Neural progenitor cell (in vitro differentiated cells): ENCODE measurements around the gene ATF6B. TPM values are rescaled to one million over a fixed set of nuclear protein-coding genes. Genes with fewer than 3 reads are reported as not detected.
A peak's percentile ranks its signal among the peaks of the same experiment; 100 is the strongest.

Experiments used
- DNase-seq: peaks from one replicate; pipeline ENCODE4 v3.0.0-alpha.2; 2016; ENCODE audit warnings: low spot score
- H2AFZ ChIP-seq: fragments of 200-600 bp; sonication (generic); replicated peaks from 2 replicates; pipeline ENCODE4 v1.6.1; 2016; ENCODE audit warnings: antibody characterized with exemption
- H3F3A ChIP-seq: fragments of 200-600 bp; sonication (generic); 2 replicates; pipeline ENCODE4 v1.6.1; 2016; ENCODE audit warnings: antibody characterized with exemption, low read depth
- H3K27ac ChIP-seq: fragments of 200-600 bp; sonication (generic); 2 replicates; pipeline ENCODE4 v1.5.1; 2016; ENCODE audit warnings: mild to moderate bottlenecking
- H3K27me3 ChIP-seq: fragments of 200-600 bp; sonication (generic); 2 replicates; pipeline ENCODE4 v1.6.1; 2016; ENCODE audit warnings: mild to moderate bottlenecking, moderate library complexity
- H3K36me3 ChIP-seq: fragments of 200-600 bp; sonication (generic); 2 replicates; pipeline ENCODE4 v1.5.1; 2016
- H3K4me1 ChIP-seq: fragments of 200-600 bp; sonication (generic); 2 replicates; pipeline ENCODE4 v1.6.1; 2016; ENCODE audit warnings: mixed run types
- H3K4me2 ChIP-seq: fragments of 200-600 bp; sonication (generic); 2 replicates; pipeline ENCODE4 v1.6.1; 2016
- H3K4me3 ChIP-seq: fragments of 200-600 bp; sonication (generic); 2 replicates; pipeline ENCODE4 v1.5.1; 2016
- H3K79me2 ChIP-seq: fragments of 200-600 bp; sonication (generic); 2 replicates; pipeline ENCODE4 v1.6.1; 2016; ENCODE audit warnings: low read depth
- H3K9ac ChIP-seq: fragments of 200-600 bp; sonication (generic); 2 replicates; pipeline ENCODE4 v1.6.1; 2016
- H3K9me3 ChIP-seq: fragments of 200-600 bp; sonication (generic); 2 replicates; pipeline ENCODE4 v1.5.1; 2016; ENCODE audit warnings: low read depth
- H4K20me1 ChIP-seq: fragments of 200-600 bp; sonication (generic); 2 replicates; pipeline ENCODE4 v1.6.1; 2016; ENCODE audit warnings: low read depth
- H3K27ac Mint-ChIP-seq: 3 replicates; pipeline ENCODE4 v1.8.0; 2021; ENCODE audit warnings: mixed read lengths
- H3K27me3 Mint-ChIP-seq: 2 replicates; pipeline ENCODE4 v1.8.0; 2022; ENCODE audit warnings: low read depth, mild to moderate bottlenecking, inconsistent platforms, moderate library complexity, mixed read lengths; ENCODE audit not compliant: insufficient read depth
- H3K36me3 Mint-ChIP-seq: 3 replicates; pipeline ENCODE4 v1.8.0; 2021; ENCODE audit warnings: mixed read lengths
- H3K4me1 Mint-ChIP-seq: 3 replicates; pipeline ENCODE4 v1.8.0; 2021; ENCODE audit warnings: mixed read lengths
- H3K4me3 Mint-ChIP-seq: 3 replicates; pipeline ENCODE4 v1.8.0; 2021; ENCODE audit warnings: mild to moderate bottlenecking, moderate library complexity, mixed read lengths
- H3K9me3 Mint-ChIP-seq: 3 replicates; pipeline ENCODE4 v1.8.0; 2020; ENCODE audit warnings: mixed read lengths
- EZH2 ChIP-seq: fragments of 200-600 bp; sonication (generic); IDR thresholded peaks from 2 replicates; pipeline ENCODE4 v1.6.1; 2017; ENCODE audit warnings: antibody characterized with exemption, mild to moderate bottlenecking, moderate library complexity
- EZH2phosphoT487 ChIP-seq: fragments of 200-600 bp; sonication (generic); IDR thresholded peaks from 2 replicates; pipeline ENCODE4 v1.6.1; 2017; ENCODE audit warnings: antibody characterized with exemption
- total RNA-seq: library from RNA; depleted of rRNA; stranded (reverse); fragments of >200 nt; gene quantifications from 2 replicates; pipeline ENCODE4 v1.2.3, GENCODE V29; 2015; ENCODE audit warnings: low replicate concordance
- TF ChIP-seq, protein P1 (sequence below): fragments of 200-600 bp; sonication (generic); IDR thresholded peaks from 2 replicates; pipeline ENCODE4 v1.5.1; 2017; ENCODE audit warnings: antibody characterized with exemption, mild to moderate bottlenecking

ATF6B gene
- total RNA-seq, 1 donor from 2014 or later = 19.4 TPM

GRCh38 chr6:32084780-32085179, 43.3 kb downstream of the ATF6B start:
- H3K4me1 ChIP-seq = peaks cover 5% of the 10 kb centered on the region
- H3K4me1 Mint-ChIP-seq = peaks cover 8% of the 10 kb centered on the region
- no peaks in the 10 kb centered on the region for H3K79me2 ChIP-seq
- no peak overlapping the region for H3K4me3 ChIP-seq
- no peak for DNase-seq
- TF ChIP-seq EZH2 = no peak
- TF ChIP-seq EZH2phosphoT487 = no peak
- TF ChIP-seq, protein P1, sequence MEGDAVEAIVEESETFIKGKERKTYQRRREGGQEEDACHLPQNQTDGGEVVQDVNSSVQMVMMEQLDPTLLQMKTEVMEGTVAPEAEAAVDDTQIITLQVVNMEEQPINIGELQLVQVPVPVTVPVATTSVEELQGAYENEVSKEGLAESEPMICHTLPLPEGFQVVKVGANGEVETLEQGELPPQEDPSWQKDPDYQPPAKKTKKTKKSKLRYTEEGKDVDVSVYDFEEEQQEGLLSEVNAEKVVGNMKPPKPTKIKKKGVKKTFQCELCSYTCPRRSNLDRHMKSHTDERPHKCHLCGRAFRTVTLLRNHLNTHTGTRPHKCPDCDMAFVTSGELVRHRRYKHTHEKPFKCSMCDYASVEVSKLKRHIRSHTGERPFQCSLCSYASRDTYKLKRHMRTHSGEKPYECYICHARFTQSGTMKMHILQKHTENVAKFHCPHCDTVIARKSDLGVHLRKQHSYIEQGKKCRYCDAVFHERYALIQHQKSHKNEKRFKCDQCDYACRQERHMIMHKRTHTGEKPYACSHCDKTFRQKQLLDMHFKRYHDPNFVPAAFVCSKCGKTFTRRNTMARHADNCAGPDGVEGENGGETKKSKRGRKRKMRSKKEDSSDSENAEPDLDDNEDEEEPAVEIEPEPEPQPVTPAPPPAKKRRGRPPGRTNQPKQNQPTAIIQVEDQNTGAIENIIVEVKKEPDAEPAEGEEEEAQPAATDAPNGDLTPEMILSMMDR = no peak
- no peaks in the 10 kb centered on the region for H3K36me3 ChIP-seq
- H3K9me3 ChIP-seq = no peaks in the 10 kb centered on the region
- no peak overlapping the region for H3K9ac ChIP-seq
- H2AFZ ChIP-seq = no peak overlapping the region
- H3K27me3 Mint-ChIP-seq = peaks cover 11% of the 10 kb centered on the region
- H3K9me3 Mint-ChIP-seq = no peaks in the 10 kb centered on the region
- no peak overlapping the region for H3K27ac Mint-ChIP-seq
- peaks cover 14% of the 10 kb centered on the region for H3K27me3 ChIP-seq
- H3K27ac ChIP-seq = no peak overlapping the region
- no peak overlapping the region for H3K4me2 ChIP-seq
- H3F3A ChIP-seq = peaks cover 7% of the 10 kb centered on the region
- H4K20me1 ChIP-seq = no peaks in the 10 kb centered on the region
- H3K36me3 Mint-ChIP-seq = no peaks in the 10 kb centered on the region
- H3K4me3 Mint-ChIP-seq = no peak overlapping the region

DNA sequence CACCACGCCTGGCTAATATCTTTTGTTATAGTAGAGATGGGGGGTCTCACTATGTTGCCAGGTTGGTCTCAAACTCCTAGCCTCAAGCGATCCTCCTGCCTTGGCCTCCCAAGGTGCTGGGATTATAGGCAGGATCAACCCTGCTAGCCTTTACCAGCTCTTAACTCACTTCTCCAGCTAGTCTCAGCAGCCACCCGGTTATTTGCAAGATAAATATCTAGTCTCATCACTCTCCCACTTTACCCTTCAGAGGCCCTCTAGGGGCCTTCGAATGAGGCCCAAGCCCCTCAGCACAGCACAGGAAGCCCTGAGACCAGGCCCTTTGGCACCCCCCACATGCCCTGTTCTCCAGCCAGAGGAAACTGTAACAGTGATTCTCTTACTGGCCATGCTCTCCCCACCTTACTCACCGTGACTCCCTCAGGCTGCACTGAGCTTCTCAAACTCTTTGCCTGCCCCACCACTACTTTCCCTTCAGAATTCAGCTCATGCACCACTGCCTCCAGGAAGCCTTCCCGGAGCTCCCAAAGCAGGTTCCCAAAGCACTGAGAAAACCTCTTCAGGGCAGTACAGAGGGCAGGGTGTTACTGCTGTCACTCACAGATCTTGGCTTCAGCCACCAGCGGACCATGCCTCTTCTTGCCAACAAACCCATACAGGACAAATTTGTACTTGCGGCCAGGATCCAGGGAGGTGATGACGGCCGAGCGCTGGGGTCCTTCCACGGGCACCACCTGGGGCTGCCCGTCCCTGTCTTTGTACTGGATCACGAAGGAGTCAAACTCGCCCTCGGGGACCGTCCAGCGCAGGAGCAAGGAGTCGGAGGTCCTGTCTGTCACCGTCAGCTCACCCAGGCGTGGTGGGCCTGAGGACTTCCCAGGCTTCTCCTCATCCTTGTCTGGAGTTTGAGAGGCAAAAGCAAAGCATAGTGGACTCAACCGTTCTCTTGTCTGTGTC, 44.0 kb downstream of the ATF6B start:
- H3K27ac ChIP-seq = no peak overlapping the region
- H3K4me2 ChIP-seq = no peak overlapping the region
- no peaks in the 10 kb centered on the region for H4K20me1 ChIP-seq
- peaks cover 8% of the 10 kb centered on the region for H3K4me1 Mint-ChIP-seq
- no peaks in the 10 kb centered on the region for H3K9me3 ChIP-seq
- H3K36me3 ChIP-seq = no peaks in the 10 kb centered on the region
- H3K9ac ChIP-seq = no peak overlapping the region
- H3K9me3 Mint-ChIP-seq = no peaks in the 10 kb centered on the region
- no peak overlapping the region for H3K4me3 ChIP-seq
- no peaks in the 10 kb centered on the region for H3K79me2 ChIP-seq
- no peak for TF ChIP-seq EZH2phosphoT487
- H3K4me3 Mint-ChIP-seq = peak overlapping the region; percentile 47
- peaks cover 14% of the 10 kb centered on the region for H3K27me3 ChIP-seq
- H3K4me1 ChIP-seq = peaks cover 5% of the 10 kb centered on the region
- peaks cover 11% of the 10 kb centered on the region for H3K27me3 Mint-ChIP-seq
- H3K36me3 Mint-ChIP-seq = no peaks in the 10 kb centered on the region
- DNase-seq = no peak
- H2AFZ ChIP-seq = no peak overlapping the region
- peak overlapping the region; percentile 19 for H3K27ac Mint-ChIP-seq
- peaks cover 7% of the 10 kb centered on the region for H3F3A ChIP-seq

GRCh38 chr6:32082935-32083334, 45.1 kb downstream of the ATF6B start:
- no peak for DNase-seq
- H3K79me2 ChIP-seq = no peaks in the 10 kb centered on the region
- Mint-ChIP-seq H3K27ac (peak overlapping the region; percentile 80), H3K9me3 (no peaks in the 10 kb centered on the region), H3K36me3 (no peaks in the 10 kb centered on the region), H3K27me3 (peaks cover 9% of the 10 kb centered on the region), H3K4me3 (no peak overlapping the region), H3K4me1 (peaks cover 5% of the 10 kb centered on the region)
- TF ChIP-seq EZH2phosphoT487 (no peak), EZH2 (no peak)
- TF ChIP-seq, protein P1 = no peak
- H4K20me1 ChIP-seq = no peaks in the 10 kb centered on the region
- no peak overlapping the region for H3K4me2 ChIP-seq
- H3K27ac ChIP-seq = no peak overlapping the region
- H3K4me3 ChIP-seq = no peak overlapping the region
- peaks cover 2% of the 10 kb centered on the region for H3K4me1 ChIP-seq
- peaks cover under 1% of the 10 kb centered on the region for H3F3A ChIP-seq
- no peak overlapping the region for H2AFZ ChIP-seq
- H3K9ac ChIP-seq = no peak overlapping the region
- peaks cover 14% of the 10 kb centered on the region for H3K27me3 ChIP-seq
- no peaks in the 10 kb centered on the region for H3K36me3 ChIP-seq
- H3K9me3 ChIP-seq = no peaks in the 10 kb centered on the region

GRCh38 chr6:32082478-32082877, 45.6 kb downstream of the ATF6B start:
- peaks cover 14% of the 10 kb centered on the region for H3K27me3 ChIP-seq
- no peaks in the 10 kb centered on the region for H3K79me2 ChIP-seq
- TF ChIP-seq, protein P1 = no peak
- TF ChIP-seq EZH2 (no peak), EZH2phosphoT487 (no peak)
- no peaks in the 10 kb centered on the region for H3K4me1 ChIP-seq
- no peak overlapping the region for H3K9ac ChIP-seq
- H3K27ac ChIP-seq = no peak overlapping the region
- H3K9me3 ChIP-seq = no peaks in the 10 kb centered on the region
- peaks cover 5% of the 10 kb centered on the region for H3K4me1 Mint-ChIP-seq
- no peak overlapping the region for H3K27ac Mint-ChIP-seq
- H2AFZ ChIP-seq = no peak overlapping the region
- H3F3A ChIP-seq = no peaks in the 10 kb centered on the region
- no peak overlapping the region for H3K4me3 ChIP-seq
- no peaks in the 10 kb centered on the region for H3K9me3 Mint-ChIP-seq
- H3K4me2 ChIP-seq = no peak overlapping the region
- H3K36me3 Mint-ChIP-seq = no peaks in the 10 kb centered on the region
- H3K36me3 ChIP-seq = no peaks in the 10 kb centered on the region
- no peak for DNase-seq
- peaks cover 9% of the 10 kb centered on the region for H3K27me3 Mint-ChIP-seq
- H4K20me1 ChIP-seq = no peaks in the 10 kb centered on the region
- no peak overlapping the region for H3K4me3 Mint-ChIP-seq
